ENCODE measurements around the gene SLC39A6.
"Not testable (repeated sequence)": the region's sequence is repeated elsewhere in the genome, so short reads cannot be mapped to it uniquely, and the experiment has no call there.

DNA sequence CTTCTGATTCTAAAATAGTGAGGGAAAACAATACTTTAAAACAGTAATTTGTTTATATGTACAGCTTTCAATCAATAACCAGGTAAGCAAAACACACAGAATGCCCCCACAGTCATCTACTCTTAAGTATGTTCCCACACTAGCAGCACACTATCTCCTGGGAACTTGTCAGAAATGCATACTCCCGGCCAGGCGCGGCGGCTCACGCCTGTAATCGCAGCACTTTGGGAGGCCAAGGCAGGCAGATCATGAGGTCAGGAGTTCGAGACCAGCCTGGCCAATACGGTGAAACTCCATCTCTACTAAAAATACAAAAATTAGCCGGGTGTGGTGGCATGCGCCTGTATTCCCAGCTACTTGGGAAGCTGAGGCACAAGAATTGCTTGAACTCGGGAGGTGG is 12.4 kb downstream of the SLC39A6 start:
- TF ChIP-seq SP2 (CRISPR knock-in tag; IDR thresholded peaks at IDR 0.05); ZNF788 (CRISPR knock-in tag; IDR thresholded peaks at IDR 0.05; ENCODE audit: borderline replicate concordance); KDM1A (CRISPR knock-in tag; IDR thresholded peaks at IDR 0.05); PHF21A (CRISPR knock-in tag; IDR thresholded peaks at IDR 0.05); NCOA1 (CRISPR knock-in tag; IDR thresholded peaks at IDR 0.05): not testable (repeated sequence)
- TF ChIP-seq, protein P1, sequence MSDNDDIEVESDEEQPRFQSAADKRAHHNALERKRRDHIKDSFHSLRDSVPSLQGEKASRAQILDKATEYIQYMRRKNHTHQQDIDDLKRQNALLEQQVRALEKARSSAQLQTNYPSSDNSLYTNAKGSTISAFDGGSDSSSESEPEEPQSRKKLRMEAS (IDR thresholded peaks at IDR 0.05), result not testable (repeated sequence)
